Stimulated activated CD4-positive, alpha-beta T cell treated with anti-CD3 and anti-CD28 coated beads, TNF-alpha, amount 100 ng/mL, for 1 hour (primary cell): Measurements from ENCODE around the gene THAP9.

Experiments
- DNase-seq, 3 donors: peaks; one replicate each; pipeline ENCODE4 v3.0.0-alpha.2; 2020; ENCODE audit warnings: low read depth in 3 of 3, low spot score in 1 of 3

Gene THAP9

GRCh38 chr4:82951196-82951595 lies 50.7 kb downstream of the THAP9 start:
- DNase-seq = no peak

DNA sequence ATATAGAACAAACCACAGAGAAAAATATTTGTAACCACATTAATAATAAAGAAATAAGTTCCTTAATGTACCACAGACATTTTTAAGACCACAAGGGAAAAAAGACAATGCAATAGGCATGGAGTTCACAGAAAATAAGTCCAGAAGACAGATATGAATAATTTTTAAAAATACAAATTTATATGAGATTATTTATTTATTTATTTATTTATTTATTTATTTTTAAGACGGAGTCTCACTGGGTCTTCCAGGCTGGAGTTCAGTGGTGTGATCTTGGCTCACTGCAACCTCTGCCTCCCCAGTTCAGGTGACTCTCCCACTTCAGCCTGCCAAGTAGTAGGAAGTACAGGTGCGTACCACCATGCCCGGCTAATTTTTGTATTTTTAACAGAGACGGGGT lies 53.7 kb downstream of the THAP9 start:
- no peak for DNase-seq

GRCh38 chr4:82957045-82957444 lies 56.5 kb downstream of the THAP9 start:
- no peak for DNase-seq

DNA sequence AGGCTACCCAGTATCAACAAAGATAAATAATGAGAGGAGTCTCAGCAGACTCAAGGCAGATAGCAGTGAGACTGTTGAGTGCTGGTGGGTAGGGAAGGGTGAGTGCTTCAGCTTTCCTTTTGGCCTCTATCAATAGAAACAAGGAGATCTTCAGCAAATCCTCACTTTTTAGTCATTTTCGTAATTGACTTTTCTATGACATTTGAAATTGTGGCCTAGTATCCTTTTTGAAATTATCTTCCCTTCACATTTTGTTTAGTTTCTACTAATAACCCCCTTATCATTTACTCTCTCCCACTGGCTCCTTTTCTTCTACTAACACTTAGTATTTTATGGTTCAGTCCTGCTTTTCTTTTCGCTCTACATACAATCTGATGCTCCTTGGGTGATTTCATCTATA lies 65.2 kb downstream of the THAP9 start:
- DNase-seq = no peak

GRCh38 chr4:82968972-82969371 lies 68.4 kb downstream of the THAP9 start:
- no peak for DNase-seq

GRCh38 chr4:82969414-82969813 lies 68.9 kb downstream of the THAP9 start:
- DNase-seq = no peak
